HG02588 (cell line): ENCODE data around the gene OXSR1.
"Not testable (repeated sequence)": the region's sequence is repeated elsewhere in the genome, so short reads cannot be mapped to it uniquely, and the experiment has no call there.

Source experiments
- ATAC-seq: cut with Tn5 transposase; IDR thresholded peaks from one replicate; pipeline ENCODE4 v1.9.1; 2021; ENCODE audit warnings: mild to moderate bottlenecking, moderate library complexity; ENCODE audit not compliant: unreplicated experiment

The OXSR1 gene

DNA sequence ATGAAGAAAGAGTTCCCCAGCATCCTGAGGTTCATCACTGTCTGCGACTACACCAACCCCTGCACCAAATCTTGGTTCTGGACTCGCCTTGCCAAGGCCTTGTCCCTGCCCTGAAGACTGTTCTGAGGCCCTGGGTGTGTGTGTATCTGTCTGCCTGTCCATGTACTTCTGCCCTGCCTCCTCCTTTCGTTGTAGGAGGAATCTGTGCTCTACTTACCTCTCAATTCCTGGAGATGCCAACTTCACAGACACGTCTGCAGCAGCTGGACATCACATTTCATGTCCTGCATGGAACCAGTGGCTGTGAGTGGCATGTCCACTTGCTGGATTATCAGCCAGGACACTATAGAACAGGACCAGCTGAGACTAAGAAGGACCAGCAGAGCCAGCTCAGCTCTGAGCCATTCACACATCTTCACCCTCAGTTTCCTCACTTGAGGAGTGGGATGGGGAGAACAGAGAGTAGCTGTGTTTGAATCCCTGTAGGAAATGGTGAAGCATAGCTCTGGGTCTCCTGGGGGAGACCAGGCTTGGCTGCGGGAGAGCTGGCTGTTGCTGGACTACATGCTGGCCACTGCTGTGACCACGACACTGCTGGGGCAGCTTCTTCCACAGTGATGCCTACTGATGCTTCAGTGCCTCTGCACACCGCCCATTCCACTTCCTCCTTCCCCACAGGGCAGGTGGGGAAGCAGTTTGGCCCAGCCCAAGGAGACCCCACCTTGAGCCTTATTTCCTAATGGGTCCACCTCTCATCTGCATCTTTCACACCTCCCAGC, 24.0 kb upstream of the OXSR1 start:
- ATAC-seq: no peak

DNA sequence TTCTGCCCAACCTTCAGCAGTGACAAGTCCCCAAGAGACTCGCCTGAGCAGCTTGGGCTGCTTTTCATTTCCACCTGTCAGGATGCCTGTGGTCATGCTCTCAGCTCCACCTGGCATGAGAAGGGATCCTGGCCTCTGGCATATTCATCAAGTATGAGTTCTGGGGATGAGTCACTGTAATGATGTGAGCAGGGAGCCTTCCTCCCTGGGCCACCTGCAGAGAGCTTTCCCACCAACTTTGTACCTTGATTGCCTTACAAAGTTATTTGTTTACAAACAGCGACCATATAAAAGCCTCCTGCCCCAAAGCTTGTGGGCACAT, 23.4 kb upstream of the OXSR1 start:
- no peak for ATAC-seq

DNA sequence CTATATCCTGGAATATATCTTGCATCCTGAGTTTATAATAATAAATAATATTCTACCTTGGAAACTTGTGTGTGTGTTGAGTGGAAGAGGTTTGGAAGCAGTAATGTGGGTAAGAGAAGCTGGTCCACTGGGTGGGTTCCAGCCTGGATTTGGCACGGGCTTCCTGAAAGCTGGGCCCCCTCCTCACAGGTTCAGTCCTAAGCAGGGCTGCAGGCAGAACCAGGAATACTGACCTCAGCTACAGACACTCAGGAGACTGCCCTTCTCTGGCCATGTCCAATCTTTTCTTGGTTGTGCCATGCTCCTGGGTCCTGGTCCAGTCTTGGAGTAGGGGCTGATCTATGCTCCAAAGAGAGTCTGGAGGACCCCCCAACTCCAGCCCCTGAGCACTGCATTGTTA, 22.4 kb upstream of the OXSR1 start:
- ATAC-seq: no peak

DNA sequence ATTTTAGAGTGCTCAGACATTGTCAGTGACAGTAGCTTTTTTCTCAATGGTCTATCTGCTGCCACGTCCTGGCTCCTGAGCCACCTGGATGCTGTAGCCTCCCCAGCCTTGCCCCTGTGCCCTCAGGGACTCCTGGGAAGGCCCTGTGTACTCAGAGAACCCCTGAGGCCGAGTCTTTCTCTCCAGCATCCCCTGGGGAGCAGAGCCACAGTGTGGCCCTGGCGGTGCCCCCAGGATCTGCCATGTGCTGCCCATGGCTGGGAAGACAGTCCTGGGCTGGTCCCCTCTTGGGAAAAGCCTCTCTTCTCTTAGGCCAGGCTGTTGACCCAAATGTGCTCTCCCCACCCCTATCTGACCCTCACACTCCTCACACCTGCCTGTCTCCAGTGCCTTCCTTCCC, 21.8 kb upstream of the OXSR1 start:
- no peak for ATAC-seq

DNA sequence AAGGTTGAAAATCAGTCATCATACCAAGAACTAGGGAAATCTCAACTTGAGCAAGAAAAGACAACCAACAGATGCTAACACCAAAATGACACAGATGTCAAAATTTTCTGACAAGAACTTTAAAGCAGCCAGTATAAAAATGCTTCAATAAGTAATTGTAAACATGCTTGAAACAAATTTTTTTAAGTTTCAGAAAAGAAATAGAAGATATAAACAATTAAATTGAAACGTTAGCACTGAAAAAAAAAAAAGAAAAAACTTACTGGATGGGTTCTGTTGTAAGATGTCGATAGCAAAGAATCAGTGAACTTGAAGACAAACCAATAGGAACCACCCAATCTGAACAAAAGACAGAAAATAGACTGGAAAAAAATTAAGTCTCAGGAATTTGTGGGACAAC, 18.8 kb upstream of the OXSR1 start:
- ATAC-seq: no peak

DNA sequence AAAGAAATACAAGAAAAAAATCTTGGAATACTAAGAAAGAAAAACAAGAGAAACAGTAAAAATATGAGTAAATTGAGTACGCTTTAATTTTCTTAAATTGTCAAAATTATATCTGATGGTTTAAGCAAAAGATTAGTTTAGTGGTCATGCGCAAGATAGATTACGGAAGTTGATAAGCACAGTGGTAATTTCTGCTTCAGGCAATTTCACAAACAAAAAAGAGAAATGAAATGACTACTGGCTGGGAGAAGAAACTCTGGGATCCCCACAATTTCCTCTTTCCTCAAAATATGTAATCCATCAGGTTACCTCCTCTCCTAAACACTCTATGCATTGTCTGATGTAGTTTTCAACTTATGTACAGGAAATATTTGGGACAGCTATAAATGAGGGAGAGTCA, 17.9 kb upstream of the OXSR1 start:
- ATAC-seq: no peak

DNA sequence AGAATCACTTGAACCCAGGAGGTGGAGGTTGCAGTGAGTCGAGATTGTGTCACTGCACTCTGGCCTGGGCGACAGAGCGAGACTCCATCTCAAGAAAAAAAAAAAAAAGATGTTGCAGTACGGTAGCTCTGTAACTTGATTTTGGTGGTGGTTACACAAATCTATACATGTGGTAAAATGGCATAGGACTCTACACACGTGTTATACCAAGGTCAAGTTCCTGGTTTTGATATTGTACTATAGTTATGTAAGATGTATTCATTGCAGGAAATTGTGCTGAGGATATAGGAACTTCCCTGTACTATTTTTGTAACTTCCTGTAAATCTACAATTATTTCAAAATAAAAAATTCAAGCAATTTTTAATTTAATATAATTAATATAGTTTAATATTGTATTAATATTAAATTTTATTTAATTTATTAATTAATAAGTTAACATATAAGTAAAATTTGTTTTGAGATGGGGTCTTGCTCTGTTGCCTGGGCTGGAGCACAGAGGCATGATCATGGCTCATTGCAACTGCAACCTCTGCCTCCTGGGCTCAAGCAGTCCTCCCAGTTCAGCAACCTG, 16.9 kb upstream of the OXSR1 start:
- ATAC-seq: no peak

DNA sequence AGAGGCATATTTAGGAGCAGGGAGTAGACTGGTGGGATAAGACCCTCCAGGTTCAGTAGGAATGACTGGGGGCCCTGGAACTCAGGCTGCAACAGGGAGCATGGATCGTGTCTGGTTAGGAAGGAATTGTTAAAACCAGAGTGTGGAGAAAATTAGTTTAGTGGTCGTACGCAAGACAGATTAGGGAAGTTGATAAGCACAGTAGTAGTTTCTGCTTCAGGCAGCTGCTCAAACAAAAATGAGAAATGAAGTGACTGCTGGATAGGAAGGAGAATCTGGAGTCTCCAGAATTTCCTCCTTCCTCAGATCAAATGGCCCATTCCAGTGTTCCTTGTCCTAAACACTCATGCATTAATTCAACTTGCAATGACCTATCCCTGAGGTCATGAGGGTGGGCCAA, 15.6 kb upstream of the OXSR1 start:
- ATAC-seq: no peak

DNA sequence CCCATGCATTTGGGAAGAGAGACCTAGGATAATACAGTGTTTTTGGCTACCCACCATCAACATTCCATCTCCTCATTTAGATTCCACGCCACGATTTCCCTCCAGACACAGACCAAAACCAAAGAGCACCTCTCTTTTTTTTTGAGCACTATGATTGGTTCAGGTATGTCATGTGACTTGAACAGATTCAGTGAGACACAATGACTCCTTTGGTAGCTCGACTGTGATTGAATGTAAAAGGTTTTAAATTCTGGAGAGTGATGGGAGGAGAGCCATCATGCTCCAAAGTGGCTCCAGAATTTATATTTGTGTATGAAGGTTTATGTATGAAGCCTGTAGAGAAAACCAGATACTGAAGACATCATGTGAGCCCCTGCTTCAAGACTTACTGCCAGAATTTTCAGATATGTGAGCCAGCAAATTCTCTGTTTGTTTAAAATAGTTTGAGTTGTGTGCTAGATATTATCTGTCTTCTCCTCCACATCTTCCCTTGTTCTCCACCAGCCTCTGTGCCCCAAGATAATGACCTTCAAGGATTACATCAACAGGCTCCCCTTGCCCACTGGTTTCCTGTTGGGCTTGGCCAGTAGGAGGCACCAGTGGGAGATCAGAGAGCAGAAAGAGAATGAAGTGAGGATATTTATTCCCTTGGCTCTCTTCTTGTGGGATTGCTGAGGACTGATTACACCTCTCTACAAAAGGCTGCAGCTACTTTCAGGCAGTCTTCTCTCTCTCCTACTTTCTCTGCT, 14.4 kb upstream of the OXSR1 start:
- ATAC-seq: no peak

DNA sequence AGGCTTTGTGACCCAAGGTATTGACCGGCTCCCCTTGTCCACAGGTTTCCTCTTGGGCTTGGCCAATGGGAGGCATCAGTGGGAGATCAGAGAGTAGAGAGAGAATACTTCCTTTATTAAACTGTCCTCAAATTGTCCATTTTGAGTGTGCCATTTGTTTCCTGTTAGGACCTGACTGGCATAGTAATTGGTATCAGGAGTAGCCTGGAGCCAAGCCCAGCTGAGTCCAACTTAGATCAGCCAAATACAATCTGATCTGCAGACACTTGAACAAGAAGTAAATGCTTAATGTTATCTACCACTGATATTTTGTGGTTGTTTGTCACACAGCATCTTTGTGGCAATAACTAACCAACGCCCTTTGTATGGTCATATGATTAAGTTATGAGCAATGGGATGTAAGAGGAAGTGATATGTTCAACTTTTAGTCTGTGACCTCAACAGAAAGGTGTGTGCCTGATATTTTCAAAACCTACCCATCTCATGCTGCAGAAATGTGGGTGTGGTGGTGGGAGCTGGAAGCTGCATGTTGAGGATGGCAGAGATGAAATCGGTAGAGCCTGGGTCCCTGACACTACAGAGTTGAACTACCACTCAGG, 13.6 kb upstream of the OXSR1 start:
- no peak for ATAC-seq

DNA sequence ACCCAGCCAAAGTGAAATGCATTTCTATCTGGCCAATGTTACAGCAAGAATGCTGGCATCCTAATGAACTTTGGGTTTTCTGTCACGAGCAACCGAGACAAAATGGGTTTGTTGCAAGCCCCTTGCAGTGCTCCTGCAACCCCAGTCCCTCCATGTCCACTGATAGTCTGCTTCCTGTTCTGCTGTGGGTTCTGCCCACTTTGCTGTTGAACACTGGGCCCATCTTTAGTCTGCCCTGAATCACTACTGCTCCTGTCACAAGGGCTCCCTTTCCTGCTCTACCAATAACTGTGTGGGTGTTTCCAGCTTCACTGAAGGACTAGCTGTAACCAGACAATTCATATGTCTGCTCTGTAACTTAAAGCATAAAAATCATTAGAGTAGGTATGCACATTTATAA, 12.7 kb upstream of the OXSR1 start:
- no peak for ATAC-seq

DNA sequence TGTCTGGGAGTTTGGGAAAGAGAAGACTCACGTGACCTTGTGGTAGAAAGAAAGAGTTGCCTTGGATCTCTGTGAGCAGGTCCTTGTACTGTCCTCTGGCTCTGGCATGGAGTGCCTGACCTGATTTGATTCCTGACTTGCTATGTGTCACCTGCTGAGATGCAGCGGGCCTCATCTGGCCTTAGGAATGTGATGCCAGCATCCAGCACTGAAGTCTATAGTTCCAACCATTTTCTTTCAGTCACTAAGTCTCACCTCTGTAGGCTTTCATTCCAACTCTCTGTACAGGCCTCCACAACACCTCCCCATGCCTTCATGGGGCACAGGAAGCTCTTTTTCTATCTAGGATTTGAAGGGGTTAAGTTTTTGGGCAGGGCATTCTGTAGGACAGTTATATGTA, 12.1 kb upstream of the OXSR1 start:
- no peak for ATAC-seq

DNA sequence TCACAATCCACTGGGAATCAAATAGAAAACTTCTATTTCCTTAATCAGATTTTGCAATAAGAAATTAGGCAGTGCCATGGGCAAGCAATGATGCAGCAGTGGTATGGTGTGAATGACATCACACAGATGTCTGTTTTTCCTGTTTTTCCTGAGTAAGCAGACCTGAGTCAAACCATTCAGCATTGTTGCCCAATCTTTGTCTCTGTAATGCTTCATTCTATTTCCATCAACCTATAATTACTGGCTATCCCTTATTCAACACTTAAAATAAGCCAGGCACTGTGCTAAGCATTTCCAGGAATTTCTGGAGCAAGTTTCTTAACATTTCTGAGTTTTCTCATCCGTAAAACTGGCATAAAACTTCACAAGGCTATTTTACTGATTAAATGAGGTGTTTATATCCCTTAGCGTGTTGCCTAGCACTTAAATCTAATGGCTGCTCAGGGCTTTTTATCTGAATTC, 11.3 kb upstream of the OXSR1 start:
- ATAC-seq: no peak

DNA sequence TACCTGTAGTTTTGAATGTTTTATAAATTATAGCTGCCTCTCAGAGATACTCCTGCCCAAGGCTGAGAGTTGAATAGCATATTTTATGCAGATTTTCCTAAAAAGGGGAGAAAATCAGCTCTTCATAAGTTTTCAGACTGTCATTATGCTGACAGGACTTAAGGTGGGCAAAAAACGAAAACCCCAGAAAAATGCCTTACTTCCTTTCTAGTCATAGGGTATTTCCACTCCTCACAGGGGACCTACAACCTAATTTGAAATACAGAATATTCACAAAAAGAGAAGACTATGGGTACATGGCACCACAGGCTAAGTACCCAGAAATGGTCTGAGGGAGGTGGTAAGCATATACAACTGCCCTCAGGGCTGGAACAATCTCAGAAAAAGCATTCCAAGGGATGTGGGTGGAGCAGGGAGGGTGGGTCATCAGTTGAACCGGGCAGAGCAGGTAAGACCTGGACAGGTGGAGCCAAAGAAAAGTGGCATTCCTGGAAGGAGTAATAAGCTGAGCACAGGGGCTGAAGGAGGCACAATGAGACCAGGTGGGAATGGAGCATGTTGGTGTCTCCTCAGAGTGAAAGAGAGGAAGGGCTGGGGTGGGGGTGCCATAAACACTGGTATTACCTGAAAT, 10.6 kb upstream of the OXSR1 start:
- no peak for ATAC-seq

DNA sequence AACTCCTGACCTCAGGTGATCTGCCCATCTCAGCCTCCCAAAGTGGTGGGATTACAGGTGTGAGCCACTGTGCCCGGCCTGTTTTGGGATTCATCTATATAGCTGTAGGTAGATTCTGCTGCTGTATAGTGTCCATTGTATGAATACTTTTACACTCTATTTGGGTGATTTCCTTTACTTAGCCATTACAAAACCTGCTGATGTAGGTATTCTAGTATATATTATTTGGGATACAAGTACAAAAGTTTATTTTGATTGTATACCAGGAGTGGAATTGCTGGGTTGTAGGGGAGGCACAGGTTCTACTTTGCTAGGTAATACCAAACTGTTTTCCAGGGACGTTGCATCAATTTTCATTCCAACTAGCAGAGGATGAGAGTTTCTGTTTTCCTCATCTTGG, 9.5 kb upstream of the OXSR1 start:
- ATAC-seq: no peak

DNA sequence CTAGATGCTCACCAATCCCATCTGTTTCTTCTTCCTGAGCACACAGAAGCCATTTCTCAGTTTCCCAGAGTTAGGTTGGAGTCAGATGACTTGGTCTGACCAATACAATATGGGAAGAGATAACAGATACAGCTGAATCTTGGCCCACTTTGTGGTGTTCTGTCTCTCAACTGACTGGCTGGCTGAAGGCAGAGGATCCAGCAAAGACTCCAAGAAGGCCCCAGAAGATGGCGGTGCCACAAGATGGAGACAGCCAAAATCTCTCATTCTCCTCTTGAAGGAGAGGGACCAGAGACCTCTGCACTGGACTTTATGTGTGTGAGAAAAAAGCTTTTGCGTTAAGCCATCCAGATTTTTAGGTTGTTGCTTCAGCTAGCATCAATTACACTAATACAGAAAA, 8.2 kb upstream of the OXSR1 start:
- no peak for ATAC-seq

DNA sequence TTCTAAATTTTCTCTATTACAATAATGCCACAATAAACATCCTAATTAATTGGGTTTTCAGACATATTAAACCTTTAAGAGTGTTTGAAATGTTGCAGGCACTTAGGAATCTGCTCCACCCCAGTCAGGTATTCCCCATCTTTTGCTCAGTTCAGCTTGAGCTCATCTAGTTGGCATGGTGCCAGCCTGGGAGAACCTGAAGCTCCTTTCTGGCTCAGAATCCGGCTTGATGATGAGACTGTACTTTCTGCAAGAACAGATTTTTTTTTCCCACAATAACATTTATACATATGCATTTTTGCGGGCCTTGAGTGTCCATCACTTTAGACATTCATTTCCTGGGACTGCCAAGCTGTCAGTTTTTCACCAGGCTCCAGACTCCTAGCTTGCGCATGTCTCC, 7.7 kb upstream of the OXSR1 start:
- ATAC-seq: no peak

DNA sequence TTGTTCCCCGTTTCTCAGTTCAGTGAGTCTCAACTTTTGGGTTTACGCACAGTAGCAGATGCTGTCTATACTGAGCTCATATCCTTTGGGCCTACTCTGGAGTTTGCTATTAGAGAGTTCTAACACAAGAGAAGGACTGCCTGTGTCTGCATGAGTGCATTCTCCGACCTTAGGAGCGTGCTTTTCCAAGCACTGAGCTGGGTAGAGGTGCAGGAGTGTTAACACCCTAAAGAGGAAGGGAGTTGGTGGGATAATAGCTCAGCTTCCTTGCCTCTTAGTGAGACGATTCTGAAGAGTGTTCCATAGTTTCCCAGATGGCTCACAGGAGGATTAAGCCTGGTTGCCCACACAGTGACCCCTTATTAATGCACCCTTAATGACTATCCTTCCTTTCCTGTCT, 6.9 kb upstream of the OXSR1 start:
- no peak for ATAC-seq

DNA sequence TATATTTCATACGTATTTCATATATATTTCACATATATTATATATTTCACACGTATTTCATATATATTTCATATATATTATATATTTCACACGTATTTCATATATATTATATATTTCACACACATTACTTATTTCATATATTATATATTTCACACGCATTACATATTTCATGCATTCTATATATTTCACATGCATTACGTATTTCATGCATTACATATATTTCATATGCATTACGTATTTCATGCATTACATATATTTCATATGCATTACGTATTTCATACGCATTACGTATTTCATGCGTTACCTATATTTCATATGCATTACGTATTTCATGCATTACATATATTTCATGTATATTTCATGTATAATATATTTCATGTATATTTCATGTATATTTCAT, 4.6 kb upstream of the OXSR1 start:
- not testable (repeated sequence) for ATAC-seq

DNA sequence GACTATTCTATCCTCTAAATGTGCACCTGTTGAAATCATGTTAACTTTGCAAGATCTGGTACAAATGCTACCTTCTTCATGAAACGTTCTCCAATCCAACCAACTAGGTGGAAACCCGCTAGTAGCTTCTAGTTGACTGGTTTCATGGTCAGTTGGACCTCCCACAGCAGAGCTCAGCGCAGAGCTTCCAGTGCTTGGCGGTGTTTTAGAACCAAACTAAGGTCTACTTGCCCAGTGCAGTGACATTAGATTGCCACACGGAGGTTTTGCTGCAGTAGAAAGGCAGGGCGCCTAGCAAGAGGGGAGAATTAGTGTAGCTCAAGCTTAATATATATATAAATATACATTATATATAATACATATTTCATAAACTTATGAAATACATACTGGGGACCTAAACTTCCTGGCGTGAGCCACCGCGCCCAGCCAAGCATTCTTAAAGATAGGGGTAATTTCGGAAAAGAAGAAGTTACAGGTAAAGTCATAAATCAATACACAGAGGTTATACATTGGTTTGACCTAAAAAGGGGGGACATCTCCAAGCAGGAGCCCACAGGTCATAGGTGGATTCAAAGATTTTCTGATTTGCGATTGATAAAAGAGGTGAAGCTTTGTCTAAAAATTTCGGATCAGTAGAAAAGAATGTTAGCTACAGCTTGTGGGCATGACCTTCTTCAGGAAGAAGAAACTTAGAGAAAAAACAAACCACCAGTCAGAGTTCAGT, 2.1 kb upstream of the OXSR1 start:
- no peak for ATAC-seq
